D341Med (cell line): ENCODE data around the gene OCEL1.
"Not testable (repeated sequence)": the region's sequence is repeated elsewhere in the genome, so short reads cannot be mapped to it uniquely, and the experiment has no call there.

Experiments used
- DNase-seq: peaks from one replicate; pipeline ENCODE4 v3.0.0; 2012; ENCODE audit warnings: low spot score

Gene OCEL1

GRCh38 chr19:17226002-17226933 is at the start of gene OCEL1:
TSS of gene OCEL1 (plus strand) at chr19:17226226. CDS start at chr19:17226248, 22 bp downstream.
- peak; percentile 95 for DNase-seq

GRCh38 chr19:17178291-17178690 is 47.7 kb upstream of the OCEL1 start:
- DNase-seq = no peak

GRCh38 chr19:17180997-17181702 is 44.9 kb upstream of the OCEL1 start:
- DNase-seq = no peak

- no peak for DNase-seq
Measured at GRCh38 chr19:17183271-17183761, 42.7 kb upstream of the OCEL1 start.

- DNase-seq = no peak
Measured at GRCh38 chr19:17183858-17184321, 42.1 kb upstream of the OCEL1 start.

- DNase-seq = no peak
Measured at GRCh38 chr19:17184371-17184841, 41.6 kb upstream of the OCEL1 start.

- DNase-seq = no peak
Measured at GRCh38 chr19:17185590-17185989, 40.4 kb upstream of the OCEL1 start.

- not testable (repeated sequence) for DNase-seq
Measured at GRCh38 chr19:17191736-17192135, 34.3 kb upstream of the OCEL1 start.

- no peak for DNase-seq
Measured at GRCh38 chr19:17192751-17193150, 33.3 kb upstream of the OCEL1 start.

GRCh38 chr19:17194608-17195007 is 31.4 kb upstream of the OCEL1 start:
- DNase-seq = no peak

GRCh38 chr19:17195106-17195505 is 30.9 kb upstream of the OCEL1 start:
- no peak for DNase-seq

- DNase-seq = no peak
Measured at GRCh38 chr19:17196610-17197009, 29.4 kb upstream of the OCEL1 start.

GRCh38 chr19:17197666-17198065 is 28.4 kb upstream of the OCEL1 start:
- DNase-seq = no peak

GRCh38 chr19:17200408-17201079 is 25.5 kb upstream of the OCEL1 start:
- DNase-seq = no peak

- DNase-seq = no peak
Measured at GRCh38 chr19:17202249-17202648, 23.8 kb upstream of the OCEL1 start.

GRCh38 chr19:17202713-17203112 is 23.3 kb upstream of the OCEL1 start:
- DNase-seq = no peak

- DNase-seq = peak; percentile 80
Measured at GRCh38 chr19:17205237-17206140, 20.5 kb upstream of the OCEL1 start.

- no peak for DNase-seq
Measured at GRCh38 chr19:17206736-17207581, 19.1 kb upstream of the OCEL1 start.

GRCh38 chr19:17209126-17210036 is 16.6 kb upstream of the OCEL1 start:
- peak; percentile 85 for DNase-seq
